ENCODE results near the gene ZNF865.
A peak's percentile ranks its signal among the peaks of the same experiment; 100 is the strongest.

Gene ZNF865

DNA sequence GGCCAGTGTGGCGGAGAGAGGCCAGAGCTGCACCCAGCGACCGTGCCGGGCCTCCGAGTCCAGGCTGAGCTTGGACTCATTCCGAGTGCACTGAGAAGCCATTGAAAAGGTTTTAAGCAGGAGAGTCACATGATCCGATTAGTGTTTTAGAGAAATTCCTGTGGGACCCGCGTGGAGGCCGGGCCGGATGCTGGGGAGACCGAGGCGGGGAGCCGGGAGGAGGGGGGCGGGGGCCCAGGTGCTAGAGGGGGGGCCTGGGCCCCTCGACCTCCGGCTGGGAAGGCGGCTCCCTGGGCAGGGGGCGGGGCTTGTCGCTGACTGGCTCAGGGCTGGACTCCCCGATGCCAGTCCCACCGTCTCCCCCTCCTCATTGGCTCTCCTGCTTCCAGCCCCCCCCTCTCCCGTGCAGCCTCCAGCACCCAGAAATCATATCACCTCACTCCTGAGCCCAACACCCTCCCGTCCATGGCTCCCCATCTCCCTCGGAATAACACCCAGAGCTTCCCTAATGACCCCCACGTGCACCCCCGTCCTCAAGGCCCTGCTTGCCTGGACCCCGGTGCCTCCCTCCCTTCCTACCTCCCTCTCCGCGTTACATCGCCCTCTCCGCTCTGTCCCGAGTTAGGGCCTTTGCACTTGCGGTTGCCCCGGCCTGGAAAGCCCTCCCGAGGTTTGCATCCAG, 19.6 kb upstream of the ZNF865 start:
- no peak overlapping the region for H3K27ac ChIP-seq
- DNase-seq (ENCODE audit: low read depth, low spot score), result no peak

DNA sequence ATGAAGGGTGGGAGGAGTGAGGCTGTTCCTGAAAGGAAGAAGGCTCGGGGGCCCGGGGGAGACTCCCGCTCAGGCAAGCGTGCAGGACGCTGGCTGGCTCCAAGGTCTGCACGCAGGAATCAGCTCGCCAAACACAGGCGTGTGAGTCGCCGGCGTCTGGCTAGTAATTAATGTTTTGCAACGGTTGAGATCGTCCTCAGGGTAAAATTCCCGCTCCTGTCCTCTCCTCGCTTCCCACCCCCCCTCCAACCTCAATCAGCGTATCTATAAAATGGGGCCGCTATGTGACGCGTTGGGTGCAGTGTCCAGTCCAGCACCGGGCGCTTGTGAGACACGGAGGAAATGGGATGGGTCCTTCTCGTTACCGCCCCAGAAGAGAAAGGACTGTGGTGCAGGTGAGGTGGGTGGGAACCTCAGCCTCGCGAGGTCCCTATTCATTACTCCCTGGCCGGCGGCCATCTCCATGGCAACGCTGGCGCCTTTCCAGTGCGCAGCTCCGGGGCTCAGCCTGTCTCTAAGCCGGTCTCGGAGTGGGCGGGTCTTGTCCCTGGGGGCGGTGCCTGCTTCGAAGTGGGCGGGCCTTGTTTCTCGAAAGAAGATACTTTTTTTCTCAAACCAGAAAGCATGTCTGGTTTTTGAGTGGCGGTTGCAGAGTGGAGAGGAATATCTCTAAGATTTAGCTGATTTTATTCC, 18.3 kb upstream of the ZNF865 start:
- DNase-seq (ENCODE audit: low read depth, low spot score), result peak; percentile 68
- H3K27ac ChIP-seq, result no peak overlapping the region

DNA sequence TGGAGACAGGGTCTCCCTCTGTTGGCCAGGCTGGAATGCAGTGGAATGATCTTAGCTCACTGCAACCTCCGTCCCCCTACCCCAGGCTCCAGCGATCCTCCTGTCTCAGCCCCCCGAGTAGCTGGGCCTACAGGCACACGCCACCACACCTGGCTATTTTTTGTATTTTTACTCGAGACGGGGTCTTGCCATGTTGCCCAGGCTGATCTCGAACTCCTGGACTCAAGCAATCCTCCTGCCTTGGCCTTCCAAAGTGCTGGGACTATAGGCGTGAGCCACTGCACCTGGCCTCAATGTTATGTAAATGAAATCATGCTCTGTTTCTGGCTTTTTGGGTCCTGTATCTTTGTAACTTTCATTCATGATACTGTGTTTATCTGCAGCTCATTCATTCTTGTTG, 16.7 kb upstream of the ZNF865 start:
- DNase-seq (ENCODE audit: low read depth, low spot score), result no peak
- H3K27ac ChIP-seq, result no peak overlapping the region

DNA sequence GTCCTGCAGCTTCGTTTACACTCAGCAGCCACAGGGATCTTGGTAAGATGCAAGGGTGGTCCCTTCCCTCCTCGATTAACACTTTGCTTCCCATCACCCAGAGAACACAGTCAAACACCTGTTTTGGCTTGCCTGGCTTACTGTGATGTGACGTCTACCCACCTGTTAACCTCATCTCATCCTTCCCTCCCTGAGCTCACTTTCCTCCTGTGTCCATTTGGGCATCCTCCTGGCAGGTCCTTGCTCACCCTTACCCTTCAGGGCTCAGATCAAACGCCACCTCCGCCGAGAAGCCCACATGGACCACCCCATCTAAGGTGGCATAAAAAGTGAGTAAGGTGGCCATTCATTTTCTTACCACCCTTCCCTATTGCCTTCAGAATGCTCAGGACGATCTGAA, 15.3 kb upstream of the ZNF865 start:
- H3K27ac ChIP-seq, result no peak overlapping the region
- DNase-seq (ENCODE audit: low read depth, low spot score), result no peak

DNA sequence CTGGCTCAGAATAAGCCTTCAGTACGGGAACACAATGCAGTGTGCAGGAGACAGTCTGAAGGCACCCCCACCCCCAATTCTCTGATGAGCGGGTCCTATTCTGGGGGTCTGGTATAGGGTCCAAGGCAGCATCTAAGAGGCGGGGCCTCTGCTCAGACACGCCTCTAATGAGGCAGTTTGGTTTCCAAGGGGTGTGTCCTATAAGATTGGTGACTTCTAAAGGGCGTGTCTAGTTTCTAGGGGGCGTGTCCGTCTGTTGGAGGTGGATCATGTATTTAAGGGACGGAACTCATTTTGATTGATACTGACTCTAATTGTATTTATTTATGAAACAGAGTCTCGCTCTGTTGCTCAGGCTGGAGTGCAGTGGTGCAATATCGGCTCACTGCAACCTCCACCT, 14.8 kb upstream of the ZNF865 start:
- H3K27ac ChIP-seq, result no peak overlapping the region
- no peak for DNase-seq (ENCODE audit: low read depth, low spot score)

DNA sequence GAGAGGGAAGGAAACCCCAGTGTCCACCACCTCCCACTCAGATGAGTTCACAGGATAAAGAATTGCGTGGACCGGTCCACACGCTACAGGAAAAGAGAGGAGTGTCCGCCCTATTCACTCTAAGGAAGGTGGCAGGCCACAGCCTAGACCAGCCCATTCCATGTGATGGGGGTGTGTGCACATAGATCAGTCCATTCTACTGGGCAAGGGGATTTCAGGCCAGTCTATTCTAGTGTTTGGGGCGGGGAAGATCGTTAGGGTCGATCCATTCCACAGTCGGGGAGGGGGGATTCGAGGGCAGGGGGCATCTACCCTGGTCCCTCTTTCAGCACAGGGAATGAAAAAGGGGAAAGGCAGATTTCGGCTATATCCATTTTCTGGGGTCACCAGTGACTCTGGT, 13.9 kb upstream of the ZNF865 start:
- no peak overlapping the region for H3K27ac ChIP-seq
- DNase-seq (ENCODE audit: low read depth, low spot score), result no peak

DNA sequence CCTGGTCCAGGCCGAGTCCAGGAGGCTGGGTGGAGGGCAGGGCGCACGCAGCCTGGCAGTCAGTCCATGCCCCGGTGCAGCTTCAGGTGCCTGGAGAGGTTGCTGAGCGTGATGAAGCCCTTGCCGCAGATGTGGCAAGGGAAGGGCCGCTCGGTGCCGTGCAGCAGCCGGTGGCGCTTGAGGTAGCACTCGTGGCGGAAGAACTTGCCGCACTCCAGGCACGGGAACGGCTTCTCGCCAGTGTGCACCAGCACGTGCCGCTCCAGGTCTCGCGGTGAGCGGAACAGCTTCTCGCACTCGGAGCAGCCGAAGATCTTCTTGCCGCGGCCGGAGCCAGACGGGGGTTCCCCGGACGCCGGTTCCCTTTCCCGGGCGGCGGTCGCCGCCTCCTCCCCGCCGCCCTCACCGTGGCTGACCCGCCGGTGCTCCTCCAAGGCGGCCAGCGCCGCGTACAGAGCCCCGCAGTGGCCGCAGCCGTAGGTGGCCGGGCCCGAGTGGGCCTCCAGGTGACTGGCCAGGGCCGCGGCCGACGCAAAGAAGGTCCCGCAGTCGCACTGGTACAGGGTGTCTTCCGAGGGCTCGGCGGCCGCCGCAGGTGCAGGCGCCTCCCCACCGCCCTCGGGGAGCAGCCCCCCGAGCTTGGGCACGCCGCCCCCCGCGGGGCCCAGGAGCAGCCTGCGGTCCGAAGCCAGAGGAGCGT, 12.9 kb upstream of the ZNF865 start:
- no peak for DNase-seq (ENCODE audit: low read depth, low spot score)
- no peak overlapping the region for H3K27ac ChIP-seq

DNA sequence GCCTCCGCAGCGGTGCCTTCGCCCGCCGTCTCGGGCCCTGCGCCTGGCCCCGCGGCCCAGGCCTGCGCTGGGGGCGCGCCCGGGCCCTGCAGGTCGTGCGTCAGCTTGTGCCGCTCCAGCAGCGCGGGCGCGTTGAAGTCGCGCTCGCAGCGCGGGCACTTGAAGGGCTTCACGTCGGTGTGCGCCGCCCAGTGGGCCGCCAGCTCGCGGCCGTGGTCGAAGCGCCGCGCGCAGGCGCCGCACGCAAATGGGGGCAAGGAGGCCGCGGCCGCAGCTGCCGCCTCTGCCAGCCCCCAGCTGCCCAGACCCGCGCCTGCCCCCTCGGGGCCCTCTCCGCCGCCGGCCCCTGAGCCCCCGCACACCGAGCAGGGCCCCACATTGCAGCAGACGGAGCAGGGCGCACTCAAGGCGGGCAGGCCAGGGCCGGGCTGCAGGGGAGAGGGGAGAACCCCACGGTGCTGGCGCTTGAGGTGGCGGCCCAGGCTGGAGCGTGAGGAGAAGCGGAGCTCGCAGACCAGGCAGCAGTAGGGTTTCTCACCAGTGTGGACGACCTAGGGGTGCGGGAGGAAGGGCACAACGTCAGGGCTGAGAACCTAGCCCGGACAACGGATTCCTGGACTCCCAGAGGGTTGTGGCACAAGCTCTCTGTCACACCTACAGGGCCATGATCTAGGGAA, 12.2 kb upstream of the ZNF865 start:
- no peak overlapping the region for H3K27ac ChIP-seq
- DNase-seq (ENCODE audit: low read depth, low spot score), result no peak

DNA sequence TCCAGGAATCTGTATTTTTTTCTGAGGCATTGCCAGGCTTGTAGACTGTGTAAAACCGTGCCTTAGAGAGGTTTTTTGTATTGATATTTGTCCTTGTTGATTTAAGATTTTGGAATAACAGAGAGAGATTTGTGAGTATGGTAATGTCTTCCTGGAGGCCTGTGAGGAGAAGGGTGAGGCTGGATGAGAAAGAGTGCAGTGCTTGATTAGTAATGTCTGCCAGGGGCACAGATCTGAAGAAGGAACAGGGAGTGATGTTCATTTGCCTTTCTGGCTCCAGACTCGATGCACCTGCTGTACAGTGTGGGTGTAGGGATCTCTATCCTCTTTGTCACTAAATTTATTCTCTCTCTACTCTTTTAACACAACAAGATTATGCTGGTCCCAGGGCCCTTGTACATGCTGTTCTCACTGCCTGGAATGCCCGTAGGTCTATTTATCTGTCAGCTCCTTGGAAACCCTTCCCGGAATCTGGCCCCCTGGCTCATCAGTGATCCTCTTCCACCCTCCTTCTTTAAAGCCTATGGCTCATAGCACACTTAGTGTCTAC, 10.4 kb upstream of the ZNF865 start:
- DNase-seq (ENCODE audit: low read depth, low spot score), result no peak
- no peak overlapping the region for H3K27ac ChIP-seq

DNA sequence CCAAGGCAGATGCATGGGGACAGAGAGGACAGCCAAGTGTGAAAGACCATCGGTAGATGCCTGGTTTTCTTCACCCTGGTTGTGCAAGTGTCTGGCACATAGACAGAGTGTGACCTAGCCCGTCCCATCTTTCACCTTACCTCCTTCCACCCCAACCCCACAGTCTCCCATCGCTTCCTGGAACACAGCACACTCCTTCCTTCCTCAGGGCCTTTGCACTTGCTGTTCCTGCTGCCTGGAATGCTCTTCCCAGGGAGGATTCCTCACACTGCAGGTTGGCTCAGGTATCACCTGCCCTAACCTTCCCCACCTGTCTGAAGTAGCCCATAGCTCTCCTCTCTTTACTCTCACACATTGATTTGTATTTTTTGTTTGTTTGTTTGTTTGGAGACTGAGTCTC, 9.1 kb upstream of the ZNF865 start:
- no peak for DNase-seq (ENCODE audit: low read depth, low spot score)
- no peak overlapping the region for H3K27ac ChIP-seq

DNA sequence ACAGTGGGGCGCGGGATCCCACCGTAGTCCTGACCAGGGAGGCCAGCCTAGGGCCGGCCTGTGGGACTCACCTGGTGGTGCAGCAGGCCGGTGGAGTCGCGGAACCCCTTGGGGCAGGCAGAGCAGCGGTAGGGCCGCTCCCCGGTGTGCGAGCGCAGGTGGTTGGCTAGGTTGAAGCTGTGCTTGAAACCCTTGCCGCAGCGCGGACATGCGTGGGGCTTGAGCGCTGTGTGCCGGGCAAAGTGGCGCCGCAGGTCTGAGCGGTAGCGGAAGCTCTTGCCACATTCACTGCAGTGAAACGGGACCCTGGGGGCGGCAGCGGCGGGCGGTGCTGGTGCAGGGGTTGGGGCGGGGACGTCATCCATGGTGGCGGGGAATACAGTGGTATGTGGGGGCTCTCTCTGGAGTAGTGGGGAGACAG, 7.9 kb upstream of the ZNF865 start:
- no peak for DNase-seq (ENCODE audit: low read depth, low spot score)
- no peak overlapping the region for H3K27ac ChIP-seq

DNA sequence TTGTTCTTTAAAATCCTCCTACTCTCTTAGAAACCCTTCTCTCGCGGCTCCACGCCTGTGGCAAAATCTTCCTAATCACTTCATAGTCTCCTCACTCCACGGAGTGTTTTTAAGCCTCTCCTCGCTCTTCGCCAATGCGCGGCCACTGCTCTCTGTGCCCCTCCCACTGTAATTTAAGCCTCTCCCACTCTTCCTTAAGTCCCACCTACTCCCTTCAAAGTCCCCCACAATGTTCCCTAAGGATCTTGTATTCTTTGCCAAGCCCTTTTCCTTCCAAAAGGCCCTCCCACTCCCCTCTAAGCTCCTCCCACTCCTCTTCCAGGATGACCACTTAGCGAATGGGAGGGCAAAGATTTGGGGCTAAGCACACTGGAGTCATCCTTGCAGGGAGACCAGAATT, 7.4 kb upstream of the ZNF865 start:
- H3K27ac ChIP-seq, result no peak overlapping the region
- DNase-seq (ENCODE audit: low read depth, low spot score), result no peak

DNA sequence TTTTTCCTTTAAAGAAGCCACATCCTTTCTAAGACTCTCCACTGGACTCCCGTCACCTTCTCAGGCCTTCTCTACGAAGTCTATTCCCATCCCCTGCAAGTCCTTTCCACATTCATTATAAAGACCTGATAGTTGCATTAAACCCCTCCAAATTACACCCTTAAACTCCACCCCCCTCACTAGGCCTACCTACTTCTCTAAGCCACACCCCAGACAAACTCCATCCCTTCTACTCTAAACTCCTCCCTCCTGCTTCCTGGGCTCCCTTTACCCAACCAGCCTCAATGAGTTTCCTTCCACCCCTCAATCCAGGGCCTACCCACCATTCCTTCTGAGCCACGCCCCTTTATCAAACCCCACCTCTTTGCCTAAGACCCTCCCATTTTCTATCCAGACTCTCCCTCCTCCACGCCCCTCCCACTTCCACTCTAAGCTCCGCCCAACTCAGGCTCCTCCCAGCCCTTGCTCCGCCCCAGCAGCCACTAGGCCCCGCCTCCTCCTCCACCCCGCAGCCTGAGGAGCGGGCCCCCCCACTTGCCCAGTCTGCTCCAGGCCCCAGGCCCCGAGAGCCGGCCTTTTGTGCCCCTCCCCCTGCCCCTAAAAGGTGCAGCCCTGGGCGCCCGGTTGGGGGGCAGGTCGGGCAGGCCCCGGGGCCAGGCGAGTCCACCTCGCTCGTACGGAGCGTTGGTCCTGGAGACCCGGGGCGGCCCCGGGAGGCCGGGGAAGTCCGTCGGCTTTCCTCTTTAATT, 6.6 kb upstream of the ZNF865 start:
- peak; percentile 71 for DNase-seq (ENCODE audit: low read depth, low spot score)
- peak overlapping the region; percentile 92 for H3K27ac ChIP-seq

DNA sequence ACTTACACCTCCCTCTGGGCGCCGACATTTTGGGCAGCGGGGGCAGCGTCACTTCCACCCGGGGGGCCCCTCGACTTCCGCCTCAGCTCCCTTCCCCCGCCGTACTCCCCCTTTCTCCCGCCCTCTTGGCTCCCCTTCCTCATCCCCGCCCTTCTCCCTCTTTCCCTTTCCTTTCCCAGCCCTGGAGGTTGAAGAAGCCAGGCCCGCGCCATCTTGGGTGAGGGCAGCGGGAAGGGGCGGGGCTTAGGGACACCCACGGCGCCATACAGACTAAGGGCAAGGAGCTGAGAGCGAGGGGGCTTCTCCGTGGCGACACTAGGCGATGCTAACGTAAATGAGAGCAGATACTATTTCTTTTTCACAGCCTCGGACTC, 6.0 kb upstream of the ZNF865 start, which contains the start of gene FIZ1:
TSS of gene FIZ1 (minus strand) at position 50 of the 374 bp plus-strand sequence. CDS start 1,652 bp downstream, outside the sequence.
- H3K27ac ChIP-seq, result peak within 1 kb of the TSS; percentile 92
- DNase-seq (ENCODE audit: low read depth, low spot score), result peak; percentile 89

DNA sequence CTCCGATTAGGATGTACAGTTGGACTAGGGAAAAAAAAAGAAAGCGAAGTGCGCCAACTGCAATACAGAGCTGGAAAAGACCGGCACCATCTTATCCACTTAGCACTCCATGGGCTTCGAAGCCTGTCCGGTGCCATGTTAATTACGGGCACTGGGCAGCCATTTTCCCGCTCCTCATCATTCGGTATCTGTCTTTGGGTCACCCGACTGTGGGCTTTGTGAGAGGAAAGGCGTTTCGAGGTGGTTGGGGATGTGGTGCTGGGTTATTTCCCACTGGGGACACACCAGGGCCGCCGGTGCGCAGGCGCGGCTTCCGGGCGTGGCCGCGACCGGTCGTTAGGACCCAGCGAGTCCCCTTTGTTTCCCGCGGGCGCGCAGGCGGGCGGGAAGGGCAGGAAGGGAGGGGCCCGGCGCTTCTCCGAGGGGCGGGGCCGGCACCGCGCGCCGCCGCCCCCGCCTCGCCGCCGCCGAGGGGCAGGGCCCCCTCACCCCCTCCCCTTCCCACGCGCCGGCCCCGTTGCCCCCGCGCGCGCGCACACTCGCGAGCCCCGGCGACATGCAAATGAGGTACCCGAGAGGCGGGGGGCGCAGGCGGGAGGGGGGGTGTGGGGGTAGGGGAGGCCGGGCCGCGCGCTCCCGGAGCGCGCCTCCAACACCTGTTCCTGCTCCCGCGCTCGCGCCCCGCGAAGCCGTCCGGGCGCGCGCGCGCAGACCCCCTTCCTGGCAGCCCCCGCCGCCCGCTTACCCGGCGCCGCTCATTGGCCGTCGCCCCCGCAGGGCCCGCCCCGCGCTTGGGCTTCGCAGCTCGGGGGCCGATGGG, 5.4 kb upstream of the ZNF865 start, which contains the start of gene ZNF524:
TSS of gene ZNF524 (plus strand) at position 447 of the 820 bp plus-strand sequence. CDS start 1,825 bp downstream, outside the sequence.
- DNase-seq (ENCODE audit: low read depth, low spot score), result peak; percentile 55
- peak within 1 kb of the TSS; percentile 92 for H3K27ac ChIP-seq

DNA sequence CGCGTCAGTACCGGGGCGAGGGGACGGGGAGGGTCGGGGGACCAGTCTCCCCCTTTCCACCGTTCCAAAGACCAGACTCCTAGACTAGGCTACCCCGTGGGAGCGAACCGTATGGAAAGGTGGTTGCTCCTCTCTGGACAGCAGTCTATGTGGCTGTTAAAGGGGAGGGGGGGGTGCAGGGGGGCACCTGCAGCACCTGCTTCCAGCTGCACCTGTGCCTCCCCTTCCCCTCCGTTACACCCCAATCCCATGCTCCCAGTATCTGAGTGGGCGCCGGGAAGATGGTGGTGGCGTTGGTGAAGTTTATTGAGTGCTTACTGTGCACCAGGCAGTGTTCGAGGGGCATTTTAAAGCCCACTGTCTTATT, 4.8 kb upstream of the ZNF865 start:
- peak overlapping the region; percentile 92 for H3K27ac ChIP-seq
- no peak for DNase-seq (ENCODE audit: low read depth, low spot score)

DNA sequence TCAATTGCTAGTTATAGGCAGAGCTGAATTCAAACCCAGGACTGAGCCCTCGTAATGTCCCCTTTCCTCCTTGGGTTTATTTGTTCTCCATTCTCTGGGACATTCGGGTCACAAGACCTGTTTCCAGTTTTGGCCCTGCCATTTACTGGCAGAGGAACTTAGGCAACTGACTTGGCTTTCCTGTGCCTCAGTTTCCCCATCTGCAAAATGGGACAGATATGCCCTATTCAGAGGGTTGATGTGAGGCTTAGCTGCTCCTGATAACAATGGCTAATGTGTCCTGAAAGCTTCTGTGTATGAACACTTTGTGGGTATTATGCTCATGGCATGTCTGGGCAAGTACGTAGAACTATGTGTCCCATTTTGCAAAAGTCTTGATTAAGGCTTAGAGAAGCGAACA, 4.4 kb upstream of the ZNF865 start:
- DNase-seq (ENCODE audit: low read depth, low spot score), result peak; percentile 68
- peak overlapping the region; percentile 92 for H3K27ac ChIP-seq

DNA sequence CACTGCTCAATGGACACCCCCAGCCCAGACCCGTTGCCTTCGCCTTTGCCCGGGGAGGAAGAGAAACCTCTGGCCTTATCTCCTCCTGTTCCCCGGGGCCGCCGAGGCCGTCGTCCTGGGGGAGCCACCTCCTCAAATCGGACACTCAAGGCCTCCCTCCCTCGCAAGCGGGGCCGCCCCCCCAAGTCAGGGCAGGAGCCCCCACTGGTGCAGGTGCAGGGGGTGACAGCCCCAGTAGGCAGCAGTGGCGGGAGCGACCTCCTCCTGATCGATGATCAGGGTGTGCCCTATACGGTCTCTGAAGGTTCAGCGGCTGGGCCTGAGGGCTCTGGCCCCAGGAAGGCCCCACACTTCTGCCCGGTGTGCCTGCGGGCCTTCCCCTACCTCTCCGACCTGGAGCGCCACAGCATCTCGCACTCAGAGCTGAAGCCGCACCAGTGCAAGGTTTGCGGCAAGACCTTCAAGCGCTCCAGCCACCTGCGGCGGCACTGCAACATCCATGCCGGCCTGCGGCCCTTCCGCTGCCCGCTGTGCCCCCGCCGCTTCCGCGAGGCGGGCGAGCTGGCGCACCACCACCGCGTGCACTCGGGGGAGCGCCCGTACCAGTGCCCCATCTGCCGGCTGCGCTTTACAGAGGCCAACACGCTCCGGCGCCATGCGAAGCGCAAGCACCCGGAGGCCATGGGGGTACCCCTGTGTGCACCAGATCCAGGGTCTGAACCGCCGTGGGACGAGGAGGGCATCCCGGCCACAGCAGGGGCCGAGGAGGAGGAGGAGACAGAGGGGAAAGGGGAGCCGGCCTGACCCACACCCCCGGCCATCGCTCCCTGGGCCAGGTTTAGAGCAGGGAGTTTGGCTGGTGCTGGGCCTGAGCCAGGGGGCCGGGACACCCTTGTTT, 3.1 kb upstream of the ZNF865 start:
- peak overlapping the region; percentile 92 for H3K27ac ChIP-seq
- DNase-seq (ENCODE audit: low read depth, low spot score), result no peak

Measured in epithelial cell of prostate (primary cell).